Aorta (tissue), 5 donors: ENCODE results near the gene UGT1A6. TPM values are rescaled to one million over a fixed set of nuclear protein-coding genes. Genes with fewer than 3 reads are reported as not detected.
A peak's percentile ranks its signal among the peaks of the same experiment; 100 is the strongest.

Experiments
- ATAC-seq: fragments of 200-7000 bp; cut with Tn5 transposase; one replicate; pipeline ENCODE4 v1.9.1; 2022; ENCODE audit warnings: moderate library complexity; ENCODE audit not compliant: low FRiP score
- DNase-seq, 2 donors: peaks; one replicate each; pipeline ENCODE4 v3.0.0-alpha.2; 2020
- H3K27ac ChIP-seq, 2 donors: one replicate each; pipeline ENCODE4 v1.5.1; 2013; ENCODE audit warnings: low read length in 2 of 2, mild to moderate bottlenecking in 2 of 2, moderate library complexity in 2 of 2, control low read depth in 1 of 2, inconsistent platforms in 1 of 2, low read depth in 1 of 2
- H3K27me3 ChIP-seq, 2 donors: one replicate each; pipeline ENCODE4 v1.6.1; 2013; ENCODE audit warnings: control low read depth in 1 of 2, low read length in 1 of 2, mild to moderate bottlenecking in 1 of 2, moderate library complexity in 1 of 2; ENCODE audit not compliant: insufficient read depth in 2 of 2, control insufficient read depth in 1 of 2
- H3K36me3 ChIP-seq, 2 donors: one replicate each; pipeline ENCODE4 v1.6.1; 2013; ENCODE audit warnings: control low read depth in 1 of 2, low read length in 1 of 2, mild to moderate bottlenecking in 1 of 2; ENCODE audit not compliant: insufficient read depth in 2 of 2, control insufficient read depth in 1 of 2
- H3K4me1 ChIP-seq, 2 donors: one replicate each; pipeline ENCODE4 v1.6.1; 2013; ENCODE audit warnings: low read length in 2 of 2, control low read depth in 1 of 2, mild to moderate bottlenecking in 1 of 2, moderate library complexity in 1 of 2; ENCODE audit not compliant: insufficient read depth in 2 of 2, control insufficient read depth in 1 of 2
- H3K4me3 ChIP-seq, 2 donors: one replicate each; pipeline ENCODE4 v1.5.1; 2013; ENCODE audit warnings: low read length in 2 of 2, control low read depth in 1 of 2, mild to moderate bottlenecking in 1 of 2
- H3K9me3 ChIP-seq: one replicate; pipeline ENCODE4 v1.6.1; 2013; ENCODE audit warnings: mild to moderate bottlenecking, low read length; ENCODE audit not compliant: control insufficient read depth
- WGBS, 2 donors: extraction: QIAGEN DNeasy Blood & Tissue Kit; methylation state at CpG; one replicate each; pipeline ENCODE4 v1.1.7; 2013; 5-methylcytosine and 5-hydroxymethylcytosine counted together
- intact Hi-C, 2 donors: fragments of 100-400 bp; cut with DNase I; formaldehyde crosslinking; loops; one replicate each; pipeline versions ENCODE4 v1.14.2 to v1.15.0; 2022
- polyA plus RNA-seq, 2 donors: library from polyadenylated mRNA; stranded (reverse); fragments of 200-250 nt; gene quantifications; one replicate each; pipeline ENCODE4 v1.2.3, GENCODE V29; 2013
- total RNA-seq, 2 donors: library from RNA; stranded (reverse); fragmentation: NEBNext Ultra II Directional; extraction: Animal tissue kit (Norgen Biotek cat#: 25700); gene quantifications; one replicate each; pipeline ENCODE4 v1.2.1, GENCODE V29; 2021
- donor health status: healthy with polysubstance abuse.
- donor health status: Bipolar disorder and iron deficiency.
- donor health status: DM: no; HTN: no; CAD: no.
- donor health status: DM: no; HTN: no; CAD: no.
- donor health status: DM: yes; HTN: yes; CAD: no.

The UGT1A6 gene
- total and polyA plus RNA-seq, 4 donors = 0.33 TPM; not detected in 3

DNA sequence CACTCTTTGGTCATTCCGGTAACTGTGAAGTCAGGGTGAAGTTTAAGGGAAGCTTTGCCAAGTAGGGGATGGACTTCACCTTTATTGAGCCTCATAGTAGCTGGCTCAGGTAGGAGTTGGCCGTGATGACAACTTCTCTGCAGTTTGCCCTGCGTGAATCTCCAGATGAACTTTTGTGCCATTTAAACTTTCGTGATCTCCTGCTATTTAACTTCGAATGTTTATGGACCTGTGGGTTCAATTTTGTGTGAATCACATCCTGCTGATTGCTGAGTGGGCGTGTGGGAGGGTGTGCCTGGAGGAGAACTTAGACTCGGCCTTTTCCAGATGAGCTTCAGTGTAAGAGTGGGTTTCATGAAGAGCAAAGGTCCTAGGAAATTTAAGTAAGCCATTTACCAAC, 71.6 kb downstream of the UGT1A6 start:
- Histone ChIP-seq H3K27ac (no peak overlapping the region), H3K27me3 (no peaks in the 10 kb centered on the region), H3K36me3 (no peaks in the 10 kb centered on the region), H3K4me1 (no peaks in the 10 kb centered on the region), H3K9me3 (no peaks in the 10 kb centered on the region), H3K4me3 (no peak overlapping the region)
- intact Hi-C loops = no loop called here
- 69 to 70% methylated on average over 7 of the region's 7 CpGs for WGBS, 2 donors
- ATAC-seq = no peak
- DNase-seq = no peak

- WGBS, 2 donors = 47 to 49% methylated on average over 3 of the region's 3 CpGs
- no peak overlapping the region for H3K27ac ChIP-seq
- no peaks in the 10 kb centered on the region for H3K4me1 ChIP-seq
- no peaks in the 10 kb centered on the region for H3K9me3 ChIP-seq
- no peak for ATAC-seq
- H3K36me3 ChIP-seq = no peaks in the 10 kb centered on the region
- H3K27me3 ChIP-seq = no peaks in the 10 kb centered on the region
- intact Hi-C loops = no loop called here
- no peak for DNase-seq
- H3K4me3 ChIP-seq = no peak overlapping the region
Observed at GRCh38 chr2:233764761-233765160, 72.1 kb downstream of the UGT1A6 start.

GRCh38 chr2:233766416-233766815, 73.7 kb downstream of the UGT1A6 start:
- WGBS, 2 donors = 73 to 77% methylated on average over 4 of the region's 4 CpGs
- Histone ChIP-seq H3K4me3 (no peak overlapping the region), H3K27me3 (no peaks in the 10 kb centered on the region), H3K27ac (no peak overlapping the region), H3K4me1 (no peaks in the 10 kb centered on the region), H3K9me3 (no peaks in the 10 kb centered on the region), H3K36me3 (no peaks in the 10 kb centered on the region)
- ATAC-seq (no peak), DNase-seq (no peak)
- intact Hi-C loops = no loop called here

- DNase-seq = no peak
- Histone ChIP-seq H3K36me3 (no peaks in the 10 kb centered on the region), H3K27ac (no peak overlapping the region), H3K4me1 (no peaks in the 10 kb centered on the region), H3K27me3 (no peaks in the 10 kb centered on the region), H3K9me3 (no peaks in the 10 kb centered on the region), H3K4me3 (no peak overlapping the region)
- ATAC-seq = no peak
- intact Hi-C loops = no loop called here
- WGBS, 2 donors = 67 to 73% methylated on average over 4 of the region's 4 CpGs
Observed at GRCh38 chr2:233768076-233768475, 75.4 kb downstream of the UGT1A6 start.

DNA sequence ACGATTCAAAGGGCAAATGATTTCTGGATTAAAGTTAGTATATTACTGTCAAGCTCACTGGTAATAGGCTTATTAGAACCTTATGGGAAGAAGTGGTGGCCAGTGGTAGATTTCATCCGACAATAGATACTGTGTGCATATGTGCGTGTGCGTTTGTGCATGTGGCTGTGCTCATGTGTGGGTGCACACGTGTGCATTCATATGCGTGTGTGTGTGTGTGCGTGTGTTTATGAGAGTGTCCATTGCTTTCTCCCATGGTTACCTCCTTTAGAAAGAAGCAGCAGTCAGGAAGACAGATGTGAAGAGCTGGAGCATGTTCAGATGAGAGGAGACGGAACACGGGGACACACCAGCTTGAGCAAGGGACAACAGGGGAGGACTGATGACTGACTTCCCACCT, 76.6 kb downstream of the UGT1A6 start:
- Histone ChIP-seq H3K9me3 (no peaks in the 10 kb centered on the region), H3K4me3 (no peak overlapping the region), H3K27me3 (no peaks in the 10 kb centered on the region), H3K4me1 (no peaks in the 10 kb centered on the region), H3K27ac (no peak overlapping the region), H3K36me3 (no peaks in the 10 kb centered on the region)
- intact Hi-C loops = no loop called here
- WGBS, 2 donors = 90% methylated on average over 9 of the region's 9 CpGs
- DNase-seq (no peak), ATAC-seq (no peak)

DNA sequence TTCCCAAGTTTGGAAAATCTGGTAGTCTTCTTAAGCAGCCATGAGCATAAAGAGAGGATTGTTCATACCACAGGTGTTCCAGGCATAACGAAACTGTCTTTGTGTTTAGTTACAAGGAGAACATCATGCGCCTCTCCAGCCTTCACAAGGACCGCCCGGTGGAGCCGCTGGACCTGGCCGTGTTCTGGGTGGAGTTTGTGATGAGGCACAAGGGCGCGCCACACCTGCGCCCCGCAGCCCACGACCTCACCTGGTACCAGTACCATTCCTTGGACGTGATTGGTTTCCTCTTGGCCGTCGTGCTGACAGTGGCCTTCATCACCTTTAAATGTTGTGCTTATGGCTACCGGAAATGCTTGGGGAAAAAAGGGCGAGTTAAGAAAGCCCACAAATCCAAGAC, 79.5 kb downstream of the UGT1A6 start:
- DNase-seq (no peak), ATAC-seq (no peak)
- H3K27me3 ChIP-seq = no peaks in the 10 kb centered on the region
- intact Hi-C loops = no loop called here
- H3K27ac ChIP-seq = no peak overlapping the region
- H3K9me3 ChIP-seq = peaks cover 4% of the 10 kb centered on the region
- no peaks in the 10 kb centered on the region for H3K4me1 ChIP-seq
- H3K4me3 ChIP-seq = no peak overlapping the region
- no peaks in the 10 kb centered on the region for H3K36me3 ChIP-seq
- WGBS, 2 donors = 86 to 89% methylated on average over 16 of the region's 16 CpGs

DNA sequence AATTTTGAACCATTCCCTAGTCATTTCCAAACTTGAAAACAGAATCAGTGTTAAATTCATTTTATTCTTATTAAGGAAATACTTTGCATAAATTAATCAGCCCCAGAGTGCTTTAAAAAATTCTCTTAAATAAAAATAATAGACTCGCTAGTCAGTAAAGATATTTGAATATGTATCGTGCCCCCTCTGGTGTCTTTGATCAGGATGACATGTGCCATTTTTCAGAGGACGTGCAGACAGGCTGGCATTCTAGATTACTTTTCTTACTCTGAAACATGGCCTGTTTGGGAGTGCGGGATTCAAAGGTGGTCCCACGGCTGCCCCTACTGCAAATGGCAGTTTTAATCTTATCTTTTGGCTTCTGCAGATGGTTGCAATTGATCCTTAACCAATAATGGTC, 79.9 kb downstream of the UGT1A6 start:
- H3K27ac ChIP-seq = no peak overlapping the region
- no peaks in the 10 kb centered on the region for H3K36me3 ChIP-seq

GRCh38 chr2:233773854-233774253, 81.2 kb downstream of the UGT1A6 start:
- ATAC-seq (no peak), DNase-seq (peak in 1 of 2 donors; percentile 25)
- H3K4me1 ChIP-seq = no peaks in the 10 kb centered on the region
- intact Hi-C loops = no loop called here
- H3K36me3 ChIP-seq = no peaks in the 10 kb centered on the region
- H3K27ac ChIP-seq = no peak overlapping the region
- H3K4me3 ChIP-seq = no peak overlapping the region
- WGBS, 2 donors = 84 to 87% methylated on average over 5 of the region's 5 CpGs
- peaks cover 5% of the 10 kb centered on the region for H3K9me3 ChIP-seq
- no peaks in the 10 kb centered on the region for H3K27me3 ChIP-seq

More for the DNA sequence above, 79.9 kb downstream of the UGT1A6 start:
- H3K9me3 ChIP-seq = peaks cover 5% of the 10 kb centered on the region
- no peaks in the 10 kb centered on the region for H3K4me1 ChIP-seq
- WGBS, 2 donors = 42 to 56% methylated on average over 5 of the region's 5 CpGs
- intact Hi-C loops = no loop called here
- no peak for ATAC-seq
- H3K27me3 ChIP-seq = no peaks in the 10 kb centered on the region
- DNase-seq = no peak
- H3K4me3 ChIP-seq = no peak overlapping the region

DNA sequence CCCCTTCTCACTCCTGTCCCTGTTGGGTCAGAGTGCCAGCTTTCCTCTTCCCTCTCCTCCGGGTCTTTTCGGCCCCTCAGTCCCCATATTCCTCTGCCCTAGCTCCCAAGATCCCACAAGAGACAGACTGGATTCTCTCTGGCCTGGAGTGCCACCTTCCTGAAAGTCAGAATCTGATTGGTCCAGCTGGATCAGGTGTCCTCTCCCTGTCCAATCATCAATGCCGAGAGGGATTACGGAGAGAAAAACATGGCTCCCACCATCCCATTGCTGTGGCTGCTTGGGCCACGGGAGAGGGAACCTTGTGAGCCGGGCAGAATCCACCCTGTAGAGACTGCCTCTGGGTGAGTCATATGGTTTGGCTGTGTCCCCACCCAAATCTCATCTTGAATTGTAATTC, 82.7 kb downstream of the UGT1A6 start:
- Histone ChIP-seq H3K27ac (no peak overlapping the region), H3K36me3 (no peaks in the 10 kb centered on the region), H3K9me3 (peaks cover 7% of the 10 kb centered on the region), H3K27me3 (no peaks in the 10 kb centered on the region), H3K4me3 (no peak overlapping the region), H3K4me1 (no peaks in the 10 kb centered on the region)
- intact Hi-C loops = no loop called here
- ATAC-seq (no peak), DNase-seq (no peak)
- 91 to 95% methylated on average over 6 of the region's 6 CpGs for WGBS, 2 donors
